K562 (cell line): ENCODE data around the gene SYT3. TPM values are rescaled to one million over a fixed set of nuclear protein-coding genes. Genes with fewer than 3 reads are reported as not detected.
A peak's percentile ranks its signal among the peaks of the same experiment; 100 is the strongest.

Experiments used
- CREM ChIP-seq: IDR thresholded peaks from 2 replicates; pipeline ENCODE4 v1.6.1; 2014; ENCODE audit warnings: antibody characterized with exemption, low read depth
- ETV1 ChIP-seq: fragments of 450-650 bp; conservative IDR thresholded peaks from 2 replicates; pipeline ENCODE4 v1.6.1; 2016; ENCODE audit warnings: missing genetic modification characterization, control low read depth, low read depth, missing compliant biosample characterization
- HLTF ChIP-seq: fragments of 450-650 bp; IDR thresholded peaks from 2 replicates; pipeline ENCODE4 v1.6.1; 2016
- KHSRP ChIP-seq: fragments of 450-650 bp; IDR thresholded peaks from 2 replicates; pipeline ENCODE4 v1.6.1; 2017
- SIX5 ChIP-seq, 2 experiments: IDR thresholded peaks; 2 replicates each; pipeline ENCODE4 v1.6.1; 2011; ENCODE audit warnings: low read length in 2 of 2, borderline replicate concordance in 1 of 2, low read depth in 1 of 2, mild to moderate bottlenecking in 1 of 2, moderate library complexity in 1 of 2; ENCODE audit not compliant: insufficient read depth in 1 of 2
- ZNF143 ChIP-seq: sonication (generic); formaldehyde crosslinking; IDR thresholded peaks from 2 replicates; pipeline ENCODE4 v1.9.0; 2022; ENCODE audit warnings: mild to moderate bottlenecking, missing genetic modification reagents
- polyA plus RNA-seq, 8 experiments: library from polyadenylated mRNA; depleted of rRNA in 4 of 8; stranded (reverse) in 5 of 8; unstranded in 3 of 8; fragments of >200 nt; fragmentation: Nextera tagmentation in 2 of 8; fragmentation: Illumina TruSeq in 1 of 8; extraction: Ambion mirVana in 2 of 8; extraction: Trizol in 1 of 8; gene quantifications; 2 replicates each; pipeline versions ENCODE4 v1.2.1 to v1.2.3, GENCODE V29; 2011 to 2014; ENCODE audit warnings: inconsistent platforms in 1 of 8, missing spikeins in 1 of 8
- total RNA-seq, 7 experiments: library from RNA; depleted of rRNA in 6 of 7; stranded (reverse); fragments of >200 nt in 6 of 7; fragmentation: Illumina TruSeq in 2 of 7; extraction: Trizol in 2 of 7; gene quantifications; 2 replicates each; pipeline versions ENCODE4 v1.2.1 to v1.2.3, GENCODE V29; 2011 to 2021; ENCODE audit warnings: low replicate concordance in 1 of 7
- TF ChIP-seq, protein P1 (sequence below): fragments of 450-650 bp; formaldehyde crosslinking; IDR thresholded peaks from 2 replicates; pipeline ENCODE4 v1.4.0; 2022; ENCODE audit warnings: missing genetic modification characterization
- TF ChIP-seq, protein P2 (sequence below): fragments of 450-650 bp; IDR thresholded peaks from 2 replicates; pipeline ENCODE4 v1.6.1; 2016; ENCODE audit warnings: low read depth

The SYT3 gene
- total and polyA plus RNA-seq, 9 of the 15 experiments (the other 6 are each of a cell fraction or from before 2014, with no cell fraction given) = 0.36 to 2.0 (median 0.54) TPM; not detected in 2

- TF ChIP-seq, protein P1, sequence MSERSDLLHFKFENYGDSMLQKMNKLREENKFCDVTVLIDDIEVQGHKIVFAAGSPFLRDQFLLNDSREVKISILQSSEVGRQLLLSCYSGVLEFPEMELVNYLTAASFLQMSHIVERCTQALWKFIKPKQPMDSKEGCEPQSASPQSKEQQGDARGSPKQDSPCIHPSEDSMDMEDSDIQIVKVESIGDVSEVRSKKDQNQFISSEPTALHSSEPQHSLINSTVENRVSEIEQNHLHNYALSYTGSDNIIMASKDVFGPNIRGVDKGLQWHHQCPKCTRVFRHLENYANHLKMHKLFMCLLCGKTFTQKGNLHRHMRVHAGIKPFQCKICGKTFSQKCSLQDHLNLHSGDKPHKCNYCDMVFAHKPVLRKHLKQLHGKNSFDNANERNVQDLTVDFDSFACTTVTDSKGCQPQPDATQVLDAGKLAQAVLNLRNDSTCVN (CRISPR knock-in tag) = peak; percentile 84
- TF ChIP-seq HLTF (peak; percentile 76; the same call in 1 of the 2 replicates), SIX5 (IDR thresholded peaks at IDR 0.05; ENCODE audit: borderline replicate concordance in 1 of 2, insufficient read depth in 1 of 2, low read depth in 1 of 2, low read length in 2 of 2) (peak; percentile 91 to 94), KHSRP (0 out of 2 replicates have a peak, but pooled peaks have one; percentile 16), ZNF143 (CRISPR knock-in tag) (peak; percentile 95), ETV1 (tag) (0 out of 2 replicates have a peak, but pooled peaks have one; percentile 29), CREM (peak; percentile 53)
- TF ChIP-seq, protein P2, sequence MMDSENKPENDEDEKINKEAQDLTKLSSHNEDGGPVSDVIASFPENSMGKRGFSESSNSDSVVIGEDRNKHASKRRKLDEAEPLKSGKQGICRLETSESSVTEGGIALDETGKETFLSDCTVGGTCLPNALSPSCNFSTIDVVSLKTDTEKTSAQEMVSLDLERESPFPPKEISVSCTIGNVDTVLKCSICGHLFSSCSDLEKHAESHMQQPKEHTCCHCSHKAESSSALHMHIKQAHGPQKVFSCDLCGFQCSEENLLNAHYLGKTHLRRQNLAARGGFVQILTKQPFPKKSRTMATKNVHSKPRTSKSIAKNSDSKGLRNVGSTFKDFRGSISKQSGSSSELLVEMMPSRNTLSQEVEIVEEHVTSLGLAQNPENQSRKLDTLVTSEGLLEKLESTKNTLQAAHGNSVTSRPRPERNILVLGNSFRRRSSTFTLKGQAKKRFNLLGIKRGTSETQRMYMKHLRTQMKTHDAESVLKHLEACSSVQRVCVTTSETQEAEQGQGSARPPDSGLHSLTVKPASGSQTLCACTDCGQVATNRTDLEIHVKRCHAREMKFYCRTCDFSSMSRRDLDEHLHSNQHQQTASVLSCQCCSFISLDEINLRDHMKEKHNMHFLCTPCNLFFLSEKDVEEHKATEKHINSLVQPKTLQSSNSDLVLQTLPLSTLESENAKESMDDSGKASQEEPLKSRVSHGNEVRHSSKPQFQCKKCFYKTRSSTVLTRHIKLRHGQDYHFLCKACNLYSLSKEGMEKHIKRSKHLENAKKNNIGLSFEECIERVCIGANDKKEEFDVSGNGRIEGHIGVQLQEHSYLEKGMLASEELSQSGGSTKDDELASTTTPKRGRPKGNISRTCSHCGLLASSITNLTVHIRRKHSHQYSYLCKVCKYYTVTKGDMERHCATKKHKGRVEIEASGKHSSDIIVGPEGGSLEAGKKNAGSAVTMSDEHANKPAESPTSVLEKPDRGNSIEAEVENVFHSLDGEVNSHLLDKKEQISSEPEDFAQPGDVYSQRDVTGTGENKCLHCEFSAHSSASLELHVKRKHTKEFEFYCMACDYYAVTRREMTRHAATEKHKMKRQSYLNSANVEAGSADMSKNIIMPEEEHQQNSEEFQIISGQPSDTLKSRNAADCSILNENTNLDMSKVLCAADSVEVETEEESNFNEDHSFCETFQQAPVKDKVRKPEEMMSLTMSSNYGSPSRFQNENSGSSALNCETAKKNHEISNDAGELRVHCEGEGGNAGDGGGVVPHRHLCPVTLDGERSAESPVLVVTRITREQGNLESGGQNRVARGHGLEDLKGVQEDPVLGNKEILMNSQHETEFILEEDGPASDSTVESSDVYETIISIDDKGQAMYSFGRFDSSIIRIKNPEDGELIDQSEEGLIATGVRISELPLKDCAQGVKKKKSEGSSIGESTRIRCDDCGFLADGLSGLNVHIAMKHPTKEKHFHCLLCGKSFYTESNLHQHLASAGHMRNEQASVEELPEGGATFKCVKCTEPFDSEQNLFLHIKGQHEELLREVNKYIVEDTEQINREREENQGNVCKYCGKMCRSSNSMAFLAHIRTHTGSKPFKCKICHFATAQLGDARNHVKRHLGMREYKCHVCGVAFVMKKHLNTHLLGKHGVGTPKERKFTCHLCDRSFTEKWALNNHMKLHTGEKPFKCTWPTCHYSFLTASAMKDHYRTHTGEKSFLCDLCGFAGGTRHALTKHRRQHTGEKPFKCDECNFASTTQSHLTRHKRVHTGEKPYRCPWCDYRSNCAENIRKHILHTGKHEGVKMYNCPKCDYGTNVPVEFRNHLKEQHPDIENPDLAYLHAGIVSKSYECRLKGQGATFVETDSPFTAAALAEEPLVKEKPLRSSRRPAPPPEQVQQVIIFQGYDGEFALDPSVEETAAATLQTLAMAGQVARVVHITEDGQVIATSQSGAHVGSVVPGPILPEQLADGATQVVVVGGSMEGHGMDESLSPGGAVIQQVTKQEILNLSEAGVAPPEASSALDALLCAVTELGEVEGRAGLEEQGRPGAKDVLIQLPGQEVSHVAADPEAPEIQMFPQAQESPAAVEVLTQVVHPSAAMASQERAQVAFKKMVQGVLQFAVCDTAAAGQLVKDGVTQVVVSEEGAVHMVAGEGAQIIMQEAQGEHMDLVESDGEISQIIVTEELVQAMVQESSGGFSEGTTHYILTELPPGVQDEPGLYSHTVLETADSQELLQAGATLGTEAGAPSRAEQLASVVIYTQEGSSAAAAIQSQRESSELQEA = peak; percentile 38; the same call in 1 of the 2 replicates
Measured at GRCh38 chr19:50649433-50650391, 10.0 kb upstream of the SYT3 start, which contains the start of gene C19orf81 (continued).
